Smooth muscle cell (in vitro differentiated cells): ENCODE measurements around the gene CPXM2. TPM values are rescaled to one million over a fixed set of nuclear protein-coding genes. Genes with fewer than 3 reads are reported as not detected.

Source experiments
- DNase-seq: peaks from one replicate; lab custom pipeline; 2025; ENCODE audit not compliant: unreplicated experiment; lab: John Stamatoyannopoulos, UW
- H2AFZ ChIP-seq: fragments of 200-600 bp; sonication (generic); 2 replicates; pipeline ENCODE4 v1.6.0; 2016; ENCODE audit warnings: antibody characterized with exemption, low read depth, mild to moderate bottlenecking
- H3F3A ChIP-seq: fragments of 200-600 bp; sonication (generic); 2 replicates; pipeline ENCODE4 v1.6.0; 2017; ENCODE audit warnings: antibody characterized with exemption, low read depth
- H3K27ac ChIP-seq: fragments of 200-600 bp; sonication (generic); 2 replicates; pipeline ENCODE4 v1.5.1; 2016; ENCODE audit warnings: low read depth, mild to moderate bottlenecking
- H3K27me3 ChIP-seq: fragments of 200-600 bp; sonication (generic); 2 replicates; pipeline ENCODE4 v1.6.1; 2016; ENCODE audit warnings: low read depth, mild to moderate bottlenecking
- H3K36me3 ChIP-seq: fragments of 200-600 bp; sonication (generic); 2 replicates; pipeline ENCODE4 v1.5.1; 2016; ENCODE audit warnings: low read depth
- H3K4me1 ChIP-seq: fragments of 200-600 bp; sonication (generic); 2 replicates; pipeline ENCODE4 v1.5.1; 2016; ENCODE audit warnings: low read depth
- H3K4me2 ChIP-seq: fragments of 200-600 bp; sonication (generic); 2 replicates; pipeline ENCODE4 v1.6.0; 2016; ENCODE audit warnings: mild to moderate bottlenecking
- H3K4me3 ChIP-seq: fragments of 200-600 bp; sonication (generic); 2 replicates; pipeline ENCODE4 v1.5.1; 2016; ENCODE audit warnings: mild to moderate bottlenecking
- H3K79me2 ChIP-seq: fragments of 200-600 bp; sonication (generic); 2 replicates; pipeline ENCODE4 v1.6.0; 2016; ENCODE audit warnings: low read depth, mild to moderate bottlenecking
- H3K9ac ChIP-seq: fragments of 200-600 bp; sonication (generic); 2 replicates; pipeline ENCODE4 v1.6.0; 2016; ENCODE audit warnings: low read depth
- H3K9me3 ChIP-seq: fragments of 200-600 bp; sonication (generic); replicated peaks from 2 replicates; pipeline ENCODE4 v1.5.1; 2016; ENCODE audit warnings: low read depth
- H4K20me1 ChIP-seq: fragments of 200-600 bp; sonication (generic); 2 replicates; pipeline ENCODE4 v1.6.0; 2016; ENCODE audit warnings: low read depth
- CTCF ChIP-seq: fragments of 200-600 bp; sonication (generic); IDR thresholded peaks from 2 replicates; pipeline ENCODE4 v1.5.1; 2017; ENCODE audit warnings: borderline replicate concordance, mild to moderate bottlenecking, antibody characterized with exemption; ENCODE audit not compliant: insufficient read depth, poor library complexity, severe bottlenecking
- whole genome bisulfite sequencing: methylation state at CpG from one replicate; pipeline ENCODE4 v1.1.7; 2016; ENCODE audit warnings: low lambda C conversion rate; 5-methylcytosine and 5-hydroxymethylcytosine counted together
- polyA plus RNA-seq: library from polyadenylated mRNA; unstranded; fragments of >200 nt; fragmentation: Nextera tagmentation; extraction: Ambion mirVana; gene quantifications from 2 replicates; pipeline ENCODE4 v1.2.1, GENCODE V29; 2016
- total RNA-seq: library from RNA; depleted of rRNA; stranded (reverse); fragments of >200 nt; gene quantifications from 2 replicates; pipeline ENCODE4 v1.2.3, GENCODE V29; 2014

The CPXM2 gene
- total and polyA plus RNA-seq, 2 experiments from 2014 or later = 31.2 to 65.5 TPM

- peaks cover 3% of the 10 kb centered on the region for H3K79me2 ChIP-seq
- no peak for DNase-seq
Observed at GRCh38 chr10:123884351-123884906, 7.2 kb downstream of the CPXM2 start.

GRCh38 chr10:123883673-123884320 lies 7.8 kb downstream of the CPXM2 start:
- H3K36me3 ChIP-seq = no peaks in the 10 kb centered on the region
- H3K79me2 ChIP-seq = peaks cover 3% of the 10 kb centered on the region
- H3K9me3 ChIP-seq = no peaks in the 10 kb centered on the region
- H3K9ac ChIP-seq = no peak overlapping the region
- H3K4me3 ChIP-seq = no peak overlapping the region
- no peak overlapping the region for H3K27ac ChIP-seq
- no peak for TF ChIP-seq CTCF
- no peak overlapping the region for H2AFZ ChIP-seq
- 98% methylated on average over 5 of the region's 5 CpGs for WGBS
- no peaks in the 10 kb centered on the region for H3F3A ChIP-seq
- no peak overlapping the region for H3K4me2 ChIP-seq
- peaks cover 3% of the 10 kb centered on the region for H3K4me1 ChIP-seq
- DNase-seq = no peak
- no peaks in the 10 kb centered on the region for H4K20me1 ChIP-seq
- H3K27me3 ChIP-seq = no peaks in the 10 kb centered on the region

More at GRCh38 chr10:123884351-123884906, 7.2 kb downstream of the CPXM2 start:
- Histone ChIP-seq H3K4me1 (peaks cover 3% of the 10 kb centered on the region), H3F3A (no peaks in the 10 kb centered on the region), H3K9me3 (no peaks in the 10 kb centered on the region), H3K36me3 (no peaks in the 10 kb centered on the region), H3K27ac (no peak overlapping the region), H2AFZ (no peak overlapping the region), H4K20me1 (no peaks in the 10 kb centered on the region), H3K4me2 (no peak overlapping the region), H3K27me3 (no peaks in the 10 kb centered on the region), H3K9ac (no peak overlapping the region), H3K4me3 (no peak overlapping the region)
- no peak for TF ChIP-seq CTCF
- WGBS = 94% methylated on average over 7 of the region's 7 CpGs

- no peak overlapping the region for H3K27ac ChIP-seq
- TF ChIP-seq CTCF = no peak
- H3K4me3 ChIP-seq = no peak overlapping the region
- 90% methylated on average over 10 of the region's 10 CpGs for WGBS
- H4K20me1 ChIP-seq = no peaks in the 10 kb centered on the region
- H3K4me2 ChIP-seq = no peak overlapping the region
- no peaks in the 10 kb centered on the region for H3F3A ChIP-seq
- no peaks in the 10 kb centered on the region for H3K27me3 ChIP-seq
- H2AFZ ChIP-seq = no peak overlapping the region
- no peaks in the 10 kb centered on the region for H3K9me3 ChIP-seq
- DNase-seq = no peak
- no peaks in the 10 kb centered on the region for H3K36me3 ChIP-seq
- H3K79me2 ChIP-seq = peaks cover 3% of the 10 kb centered on the region
- H3K4me1 ChIP-seq = peaks cover 3% of the 10 kb centered on the region
- no peak overlapping the region for H3K9ac ChIP-seq
Observed at GRCh38 chr10:123882681-123883445, 8.7 kb downstream of the CPXM2 start.
